H9 (cell line): Measurements from ENCODE around the gene ZNF674. TPM values are rescaled to one million over a fixed set of nuclear protein-coding genes. Genes with fewer than 3 reads are reported as not detected.
"Not testable (repeated sequence)": the region's sequence is repeated elsewhere in the genome, so short reads cannot be mapped to it uniquely, and the experiment has no call there.

Experiments used
- DNase-seq: peaks from one replicate; pipeline ENCODE4 v3.0.0-alpha.2; 2017
- H2AFZ ChIP-seq: one replicate; pipeline ENCODE4 v1.6.1; 2013; ENCODE audit warnings: mild to moderate bottlenecking, low read length, control low read depth, moderate library complexity
- H2AK5ac ChIP-seq: 2 replicates; pipeline ENCODE4 v1.6.1; 2013; ENCODE audit warnings: low read length, control low read depth, mixed read lengths; ENCODE audit not compliant: insufficient read length
- H2BK120ac ChIP-seq: one replicate; pipeline ENCODE4 v1.6.1; 2013; ENCODE audit warnings: low read depth, mild to moderate bottlenecking, low read length, control low read depth, inconsistent platforms; ENCODE audit not compliant: poor library complexity, severe bottlenecking
- H2BK12ac ChIP-seq: 2 replicates; pipeline ENCODE4 v1.6.1; 2013; ENCODE audit warnings: low read length, control low read depth, mixed read lengths, low read depth; ENCODE audit not compliant: insufficient read length
- H2BK15ac ChIP-seq: 2 replicates; pipeline ENCODE4 v1.6.1; 2013; ENCODE audit warnings: low read depth, low read length, control low read depth
- H2BK20ac ChIP-seq: one replicate; pipeline ENCODE4 v1.6.1; 2013; ENCODE audit warnings: low read depth, mild to moderate bottlenecking, low read length, control low read depth, inconsistent platforms; ENCODE audit not compliant: poor library complexity, severe bottlenecking
- H2BK5ac ChIP-seq: 2 replicates; pipeline ENCODE4 v1.6.1; 2013; ENCODE audit warnings: low read length, control low read depth, mixed read lengths; ENCODE audit not compliant: insufficient read length
- H3K14ac ChIP-seq: 2 replicates; pipeline ENCODE4 v1.6.1; 2013; ENCODE audit warnings: low read length, control low read depth; ENCODE audit not compliant: insufficient read depth
- H3K18ac ChIP-seq: 2 replicates; pipeline ENCODE4 v1.6.1; 2013; ENCODE audit warnings: low read depth, mild to moderate bottlenecking, mixed read lengths, low read length, control low read depth; ENCODE audit not compliant: insufficient read length
- H3K23ac ChIP-seq: 2 replicates; pipeline ENCODE4 v1.6.1; 2013; ENCODE audit warnings: low read length, control low read depth, mixed read lengths, low read depth; ENCODE audit not compliant: insufficient read length
- H3K23me2 ChIP-seq: 2 replicates; pipeline ENCODE4 v1.6.1; 2013; ENCODE audit warnings: low read depth, mild to moderate bottlenecking, mixed read lengths, low read length, control low read depth; ENCODE audit not compliant: insufficient read length, poor library complexity, severe bottlenecking
- H3K27ac ChIP-seq: 2 replicates; pipeline ENCODE4 v1.5.1; 2013; ENCODE audit warnings: low read length, control low read depth, mixed read lengths, low read depth; ENCODE audit not compliant: insufficient read length
- H3K27me3 ChIP-seq: 2 replicates; pipeline ENCODE4 v1.6.1; 2013; ENCODE audit warnings: low read length, control low read depth, inconsistent platforms; ENCODE audit not compliant: insufficient read depth
- H3K4ac ChIP-seq: 2 replicates; pipeline ENCODE4 v1.6.1; 2013; ENCODE audit warnings: low read depth, mild to moderate bottlenecking, control low read depth, inconsistent platforms, low read length, moderate library complexity
- H3K4me1 ChIP-seq: 2 replicates; pipeline ENCODE4 v1.6.1; 2013; ENCODE audit warnings: low read length, control low read depth, inconsistent platforms; ENCODE audit not compliant: insufficient read depth
- H3K4me2 ChIP-seq: 2 replicates; pipeline ENCODE4 v1.6.1; 2013; ENCODE audit warnings: low read length, control low read depth, mixed read lengths; ENCODE audit not compliant: insufficient read length, insufficient read depth
- H3K56ac ChIP-seq: 2 replicates; pipeline ENCODE4 v1.6.1; 2013; ENCODE audit warnings: low read depth, mild to moderate bottlenecking, mixed read lengths, low read length, control low read depth; ENCODE audit not compliant: insufficient read length
- H3K79me1 ChIP-seq: 2 replicates; pipeline ENCODE4 v1.6.1; 2013; ENCODE audit warnings: low read depth, mild to moderate bottlenecking, moderate library complexity, low read length, control low read depth, inconsistent platforms; ENCODE audit not compliant: insufficient read depth, poor library complexity, severe bottlenecking
- H3K79me2 ChIP-seq: 2 replicates; pipeline ENCODE4 v1.6.1; 2013; ENCODE audit warnings: low read length, control low read depth, inconsistent platforms; ENCODE audit not compliant: insufficient read depth
- H3K9ac ChIP-seq: 2 replicates; pipeline ENCODE4 v1.6.1; 2013; ENCODE audit warnings: low read length, control low read depth, mixed read lengths; ENCODE audit not compliant: insufficient read length; ENCODE audit errors: extremely low read depth
- H3K9me3 ChIP-seq: one replicate; pipeline ENCODE4 v1.6.1; 2013; ENCODE audit warnings: low read depth, low read length, inconsistent platforms; ENCODE audit not compliant: control insufficient read depth
- H3T11ph ChIP-seq: one replicate; pipeline ENCODE4 v1.6.1; 2013; ENCODE audit warnings: mild to moderate bottlenecking, low read length, control low read depth, inconsistent platforms
- H4K20me1 ChIP-seq: one replicate; pipeline ENCODE4 v1.6.1; 2013; ENCODE audit not compliant: control insufficient read depth, insufficient read length, insufficient read depth
- H4K5ac ChIP-seq: 2 replicates; pipeline ENCODE4 v1.6.1; 2013; ENCODE audit warnings: low read depth, mild to moderate bottlenecking, mixed read lengths, low read length, control low read depth; ENCODE audit not compliant: insufficient read length
- H4K8ac ChIP-seq: replicated peaks from 2 replicates; pipeline ENCODE4 v1.6.1; 2013; ENCODE audit warnings: low read length, control low read depth, mixed read lengths, low read depth; ENCODE audit not compliant: insufficient read length
- H4K91ac ChIP-seq: 2 replicates; pipeline ENCODE4 v1.6.1; 2013; ENCODE audit warnings: low read depth, mild to moderate bottlenecking, moderate library complexity, mixed read lengths, low read length, control low read depth; ENCODE audit not compliant: insufficient read length
- H3K27ac Mint-ChIP-seq, 3 experiments: 2 replicates in 2 of 3; 3 replicates in 1 of 3; pipeline ENCODE4 v1.8.0; 2020 to 2021; ENCODE audit warnings: mixed read lengths in 3 of 3, mild to moderate bottlenecking in 1 of 3, moderate library complexity in 1 of 3
- H3K27me3 Mint-ChIP-seq: 2 replicates; pipeline ENCODE4 v1.8.0; 2021; ENCODE audit warnings: low read depth, mild to moderate bottlenecking, moderate library complexity, mixed read lengths
- H3K36me3 Mint-ChIP-seq, 3 experiments: 2 replicates in 2 of 3; 3 replicates in 1 of 3; pipeline ENCODE4 v1.8.0; 2020 to 2021; ENCODE audit warnings: low read depth in 3 of 3, mixed read lengths in 3 of 3; ENCODE audit not compliant: insufficient read depth in 1 of 3
- H3K4me1 Mint-ChIP-seq, 2 experiments: 2 replicates each; pipeline ENCODE4 v1.8.0; 2020; ENCODE audit warnings: mixed read lengths in 2 of 2
- H3K4me3 Mint-ChIP-seq, 2 experiments: 2 replicates in 1 of 2; 3 replicates in 1 of 2; pipeline ENCODE4 v1.8.0; 2020 to 2021; ENCODE audit warnings: mild to moderate bottlenecking in 2 of 2, mixed read lengths in 2 of 2, moderate library complexity in 1 of 2
- H3K9me3 Mint-ChIP-seq, 2 experiments: 2 replicates in 1 of 2; 3 replicates in 1 of 2; pipeline ENCODE4 v1.8.0; 2020; ENCODE audit warnings: mild to moderate bottlenecking in 2 of 2, mixed read lengths in 2 of 2, moderate library complexity in 1 of 2
- WGBS: extraction: QIAGEN DNeasy Blood & Tissue Kit; methylation state at CpG from one replicate; pipeline ENCODE4 v1.1.7; 2013; ENCODE audit warnings: missing lambda C conversion rate, low lambda C conversion rate, mixed read lengths; ENCODE audit not compliant: insufficient read length; ENCODE audit errors: extremely low coverage; 5-methylcytosine and 5-hydroxymethylcytosine counted together
- total RNA-seq: library from RNA; stranded (reverse); gene quantifications from 2 replicates; pipeline ENCODE4 v1.2.1, GENCODE V29; 2021

The ZNF674 gene
- total RNA-seq, 1 experiment from 2014 or later: 10.1 TPM

GRCh38 chrX:46529740-46530403 lies 15.3 kb downstream of the ZNF674 start:
- not testable (repeated sequence) for H3K14ac ChIP-seq, H3K4me1 Mint-ChIP-seq, H2BK120ac ChIP-seq, H3T11ph ChIP-seq, H3K79me1 ChIP-seq, H3K56ac ChIP-seq, H3K9ac ChIP-seq, H2BK15ac ChIP-seq, H2BK12ac ChIP-seq, H4K20me1 ChIP-seq, H3K23ac ChIP-seq, H2AK5ac ChIP-seq, H2BK5ac ChIP-seq, H3K4me2 ChIP-seq, H3K23me2 ChIP-seq, H3K4ac ChIP-seq, H3K27ac ChIP-seq, H2BK20ac ChIP-seq, H3K18ac ChIP-seq, H3K27me3 Mint-ChIP-seq, H3K4me3 Mint-ChIP-seq, H2AFZ ChIP-seq, H3K79me2 ChIP-seq, H3K4me1 ChIP-seq, H4K91ac ChIP-seq, H3K27me3 ChIP-seq, H3K9me3 ChIP-seq, H4K5ac ChIP-seq, DNase-seq, H4K8ac ChIP-seq
- H3K36me3 Mint-ChIP-seq: peaks cover 7 to 30% (median 17%) of the 10 kb centered on the region in 3 experiments
- no CpG with 5 or more reads among the region's 12 CpGs for WGBS
- H3K27ac Mint-ChIP-seq: peak overlapping the region in 1 of 3 experiments; percentile 82; a peak in 2 of 7 replicates
- H3K9me3 Mint-ChIP-seq: peaks cover 51 to 67% of the 10 kb centered on the region in 2 experiments

- not testable (repeated sequence) for H3K79me2 ChIP-seq, H3K18ac ChIP-seq, DNase-seq, H4K5ac ChIP-seq, H3K4me1 Mint-ChIP-seq, H3K56ac ChIP-seq, H3K27me3 ChIP-seq, H3K14ac ChIP-seq, H3K4me3 Mint-ChIP-seq, H3K27ac ChIP-seq, H4K91ac ChIP-seq, H4K8ac ChIP-seq, H3K23me2 ChIP-seq, H2AFZ ChIP-seq, H2BK12ac ChIP-seq, H3K4me2 ChIP-seq, H3K4me1 ChIP-seq, H3K23ac ChIP-seq, H2BK5ac ChIP-seq, H2BK20ac ChIP-seq, H2BK15ac ChIP-seq, H3K9ac ChIP-seq, H3K4ac ChIP-seq, H2AK5ac ChIP-seq, H2BK120ac ChIP-seq, H4K20me1 ChIP-seq, H3K9me3 ChIP-seq, H3K27me3 Mint-ChIP-seq, H3T11ph ChIP-seq, H3K79me1 ChIP-seq
- peak overlapping the region in 1 of 3 experiments; percentile 87; a peak in 1 of 7 replicates for H3K27ac Mint-ChIP-seq
- peaks cover 3 to 32% (median 13%) of the 10 kb centered on the region in 3 experiments; a peak in 6 of 7 replicates for H3K36me3 Mint-ChIP-seq
- peaks cover 52 to 63% of the 10 kb centered on the region in 2 experiments for H3K9me3 Mint-ChIP-seq
- WGBS: no CpG with 5 or more reads among the region's 6 CpGs
These were observed 16.6 kb downstream of the ZNF674 start for GRCh38 chrX:46528640-46529039.
